Amniotic stem cell (primary cell): ENCODE results near the gene ATP5F1D.
"Not testable (repeated sequence)": the region's sequence is repeated elsewhere in the genome, so short reads cannot be mapped to it uniquely, and the experiment has no call there.

ENCODE experiments used
- DNase-seq: peaks from one replicate; lab custom pipeline; 2025; lab: John Stamatoyannopoulos, UW

ATP5F1D gene

DNA sequence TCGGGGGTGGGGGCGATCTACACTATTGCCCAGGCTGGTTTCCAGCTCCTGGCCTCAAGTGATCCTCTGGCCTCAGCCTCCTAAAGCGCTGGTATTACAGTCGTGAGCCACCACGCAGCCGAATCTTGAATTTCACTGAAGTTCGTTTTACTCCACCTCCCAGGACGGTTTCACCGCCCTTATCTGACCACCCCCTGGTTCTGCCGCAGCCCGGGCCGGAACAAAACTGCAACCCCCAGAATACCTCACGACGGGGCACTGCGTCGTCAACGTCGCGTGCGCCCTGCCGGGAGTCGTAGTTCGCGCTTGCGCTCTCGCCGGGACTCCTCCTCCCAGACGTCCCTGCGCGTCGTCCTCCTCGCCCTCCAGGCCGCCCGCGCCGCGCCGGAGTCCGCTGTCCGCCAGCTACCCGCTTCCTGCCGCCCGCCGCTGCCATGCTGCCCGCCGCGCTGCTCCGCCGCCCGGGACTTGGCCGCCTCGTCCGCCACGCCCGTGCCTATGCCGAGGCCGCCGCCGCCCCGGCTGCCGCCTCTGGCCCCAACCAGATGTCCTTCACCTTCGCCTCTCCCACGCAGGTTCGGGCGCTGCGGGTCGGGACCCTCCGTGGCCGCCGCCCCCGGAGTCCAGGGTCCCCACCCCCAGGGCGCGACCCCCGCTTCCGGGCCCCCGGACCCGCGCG lies at the start of gene ATP5F1D:
Gene ATP5F1D (plus strand): TSS at position 335 of the 679 bp plus-strand sequence. CDS start 100 bp downstream, at position 435.
- peak; percentile 83 for DNase-seq

DNA sequence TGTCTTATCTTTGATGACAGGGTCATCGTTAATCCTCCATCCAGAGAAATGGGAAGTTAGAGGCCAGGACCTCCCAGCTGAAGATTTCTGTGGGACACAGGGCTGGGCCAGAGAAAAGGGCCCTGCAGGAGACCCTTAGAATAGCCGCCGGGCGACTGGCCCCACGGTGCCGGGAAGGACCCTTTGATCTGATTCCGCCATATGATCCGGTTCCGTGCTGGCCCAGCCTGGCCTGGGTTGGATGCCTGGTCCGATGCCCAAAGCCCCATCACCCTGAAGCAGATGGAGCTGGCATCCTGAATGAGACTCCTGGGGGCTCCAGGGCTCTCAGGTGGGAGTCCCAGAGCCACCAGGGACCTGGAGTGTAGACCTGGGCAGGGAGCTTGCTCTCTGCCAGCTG lies 42.0 kb upstream of the ATP5F1D start:
- no peak for DNase-seq

DNA sequence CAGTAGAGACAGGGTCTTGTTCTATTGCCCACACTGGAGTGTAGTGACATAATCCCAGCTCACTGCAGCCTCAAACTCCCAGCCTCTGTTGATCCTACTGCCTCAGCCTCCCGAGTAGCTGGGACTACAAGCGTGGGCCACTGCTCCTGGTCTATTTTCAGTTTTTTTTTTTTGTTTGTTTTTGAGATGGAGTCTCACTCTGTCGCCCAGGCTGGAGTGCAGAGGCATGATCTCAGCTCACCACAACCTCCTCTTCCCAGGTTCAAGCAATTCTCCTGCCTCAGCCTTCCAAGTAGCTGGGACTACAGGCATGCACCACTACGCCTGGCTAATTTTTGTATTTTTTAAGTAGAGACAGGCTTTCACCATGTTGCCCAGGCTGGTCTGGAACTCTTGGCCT lies 40.9 kb upstream of the ATP5F1D start:
- not testable (repeated sequence) for DNase-seq

DNA sequence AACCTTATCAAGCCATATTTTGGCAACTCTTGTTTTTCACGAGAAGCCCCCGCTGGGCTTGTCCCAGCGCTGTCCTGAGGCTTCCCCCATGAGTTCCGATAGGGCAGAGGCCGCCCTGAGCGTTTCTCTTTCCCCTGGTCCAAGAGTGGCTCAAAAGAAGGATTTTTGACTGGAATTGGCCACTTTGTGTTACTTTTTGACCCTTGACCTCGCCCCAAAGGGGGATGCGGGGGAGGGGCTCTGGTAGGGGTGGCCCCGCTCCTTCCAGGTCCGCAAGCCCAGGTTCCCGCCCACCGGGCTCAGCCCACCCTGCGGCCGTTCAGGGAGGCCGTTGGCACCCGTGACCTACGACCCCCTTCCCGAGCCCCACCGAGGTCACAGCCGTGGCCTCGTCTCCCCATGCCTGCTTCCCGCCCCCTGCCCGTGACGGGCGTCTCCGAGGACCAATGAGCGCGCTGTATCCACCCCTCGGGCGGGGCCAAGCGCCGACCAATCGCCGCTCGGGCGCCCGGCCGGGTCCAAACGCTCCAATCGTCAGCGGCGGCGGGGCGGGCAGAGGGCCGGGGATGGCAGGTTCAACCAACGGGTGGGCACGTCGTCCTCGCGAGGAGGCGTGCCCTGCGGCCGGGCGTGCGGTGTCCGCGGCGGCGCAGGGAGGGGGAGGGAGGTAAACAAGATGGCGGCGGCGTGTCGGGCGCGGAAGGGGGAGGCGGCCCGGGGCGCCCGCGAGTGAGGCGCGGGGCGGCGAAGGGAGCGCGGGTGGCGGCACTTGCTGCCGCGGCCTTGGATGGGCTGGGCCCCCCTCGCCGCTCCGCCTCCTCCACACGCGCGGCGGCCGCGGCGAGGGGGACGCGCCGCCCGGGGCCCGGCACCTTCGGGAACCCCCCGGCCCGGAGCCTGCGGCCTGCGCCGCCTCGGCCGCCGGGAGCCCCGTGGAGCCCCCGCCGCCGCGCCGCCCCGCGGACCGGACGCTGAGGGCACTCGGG lies 36.1 kb upstream of the ATP5F1D start, which contains the start of gene STK11:
Gene STK11 (plus strand): TSS at position 665 of the 986 bp plus-strand sequence. CDS start 1,136 bp downstream, outside the sequence.
- DNase-seq: peak; percentile 91

DNA sequence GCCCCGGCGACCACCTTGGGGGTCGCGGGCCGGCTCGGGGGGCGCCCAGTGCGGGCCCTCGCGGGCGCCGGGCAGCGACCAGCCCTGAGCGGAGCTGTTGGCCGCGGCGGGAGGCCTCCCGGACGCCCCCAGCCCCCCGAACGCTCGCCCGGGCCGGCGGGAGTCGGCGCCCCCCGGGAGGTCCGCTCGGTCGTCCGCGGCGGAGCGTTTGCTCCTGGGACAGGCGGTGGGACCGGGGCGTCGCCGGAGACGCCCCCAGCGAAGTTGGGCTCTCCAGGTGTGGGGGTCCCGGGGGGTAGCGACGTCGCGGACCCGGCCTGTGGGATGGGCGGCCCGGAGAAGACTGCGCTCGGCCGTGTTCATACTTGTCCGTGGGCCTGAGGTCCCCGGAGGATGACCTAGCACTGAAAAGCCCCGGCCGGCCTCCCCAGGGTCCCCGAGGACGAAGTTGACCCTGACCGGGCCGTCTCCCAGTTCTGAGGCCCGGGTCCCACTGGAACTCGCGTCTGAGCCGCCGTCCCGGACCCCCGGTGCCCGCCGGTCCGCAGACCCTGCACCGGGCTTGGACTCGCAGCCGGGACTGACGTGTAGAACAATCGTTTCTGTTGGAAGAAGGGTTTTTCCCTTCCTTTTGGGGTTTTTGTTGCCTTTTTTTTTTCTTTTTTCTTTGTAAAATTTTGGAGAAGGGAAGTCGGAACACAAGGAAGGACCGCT lies 35.2 kb upstream of the ATP5F1D start:
- no peak for DNase-seq

DNA sequence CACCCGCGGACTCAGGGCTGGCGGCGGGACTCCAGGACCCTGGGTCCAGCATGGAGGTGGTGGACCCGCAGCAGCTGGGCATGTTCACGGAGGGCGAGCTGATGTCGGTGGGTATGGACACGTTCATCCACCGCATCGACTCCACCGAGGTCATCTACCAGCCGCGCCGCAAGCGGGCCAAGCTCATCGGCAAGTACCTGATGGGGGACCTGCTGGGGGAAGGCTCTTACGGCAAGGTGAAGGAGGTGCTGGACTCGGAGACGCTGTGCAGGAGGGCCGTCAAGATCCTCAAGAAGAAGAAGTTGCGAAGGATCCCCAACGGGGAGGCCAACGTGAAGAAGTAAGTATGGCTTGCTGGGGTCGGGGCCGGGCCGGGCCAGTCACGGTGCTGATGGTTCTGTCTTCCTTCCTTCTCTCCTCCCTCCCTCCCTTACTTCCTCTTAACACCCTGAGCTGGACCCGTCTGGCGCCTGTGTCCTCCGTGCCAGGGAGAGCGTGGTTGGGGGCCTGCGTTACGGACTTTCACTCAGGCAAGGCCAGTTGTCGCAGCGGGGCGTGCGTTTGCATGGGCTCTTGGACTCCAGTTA lies 34.6 kb upstream of the ATP5F1D start:
- DNase-seq: no peak

DNA sequence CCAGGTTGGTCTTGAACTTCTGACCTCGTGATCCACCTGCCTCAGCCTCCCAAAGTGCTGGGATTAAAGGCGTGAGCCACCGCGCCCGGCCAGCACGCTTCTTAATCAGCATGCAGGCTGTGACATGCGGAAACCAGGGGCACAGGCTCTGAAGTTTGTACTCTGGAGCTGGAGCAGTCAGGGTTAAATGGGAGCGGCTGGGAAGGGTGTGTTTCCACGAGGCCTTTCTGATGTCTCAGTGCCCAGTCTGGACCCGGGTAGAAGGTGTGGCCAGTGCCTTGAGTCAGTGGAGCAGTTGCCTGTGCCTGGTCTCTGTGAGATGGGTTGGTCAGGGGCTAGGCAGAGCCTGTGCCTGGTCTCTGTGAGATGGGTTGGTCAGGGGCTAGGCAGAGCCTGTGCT lies 32.7 kb upstream of the ATP5F1D start:
- DNase-seq: not testable (repeated sequence)

DNA sequence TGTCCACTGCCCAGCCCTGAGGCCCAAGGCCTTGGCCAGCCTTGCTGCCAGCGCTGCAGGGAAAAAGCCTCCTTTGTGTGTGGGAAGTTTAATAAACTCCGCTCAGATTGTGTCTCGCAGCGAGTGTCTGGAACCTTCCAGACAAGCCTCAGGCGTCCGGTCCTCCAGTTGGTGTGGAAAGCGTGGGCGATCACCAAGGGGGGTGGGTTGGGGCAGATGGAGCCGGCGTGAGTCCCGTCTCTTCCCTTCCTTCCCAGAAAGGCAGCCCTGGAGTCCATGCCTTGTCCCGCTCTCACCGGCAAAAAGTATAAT lies 31.4 kb upstream of the ATP5F1D start:
- no peak for DNase-seq

DNA sequence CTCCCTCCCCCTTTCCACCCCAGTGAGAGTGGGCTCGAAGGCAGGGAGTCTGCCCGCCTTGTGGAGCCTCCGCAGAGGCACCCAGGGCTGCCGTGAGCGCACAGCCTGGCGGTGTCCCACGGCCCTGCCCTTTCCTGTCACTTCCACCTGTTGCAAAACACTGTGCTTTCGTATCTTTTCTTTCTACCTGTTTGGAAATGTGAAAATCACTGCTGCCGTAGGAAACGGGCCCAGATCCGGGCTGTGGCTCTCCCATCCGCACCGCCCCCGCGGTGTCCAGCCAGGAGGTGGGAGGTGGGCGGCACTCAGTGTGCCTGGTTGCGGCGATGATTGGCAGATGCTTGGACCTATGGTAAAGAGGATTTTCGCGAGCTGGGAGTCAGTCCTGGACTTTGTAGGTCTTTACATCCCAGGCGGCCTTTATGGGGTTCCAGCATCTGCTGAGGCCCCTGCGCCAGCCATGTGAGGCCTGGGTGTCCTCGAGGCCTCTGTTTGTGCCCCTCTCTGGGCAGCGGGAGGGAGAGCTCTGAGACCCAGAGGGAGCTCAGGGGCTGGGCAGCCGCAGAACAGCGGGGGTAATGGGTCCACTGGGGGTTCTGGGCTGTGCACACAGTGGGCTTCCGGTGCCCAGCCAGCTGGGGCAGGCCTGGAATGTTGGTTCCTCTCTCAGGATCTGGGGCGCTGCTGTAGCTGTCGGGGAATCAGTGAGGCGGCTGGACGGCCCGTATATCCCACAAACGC lies 29.9 kb upstream of the ATP5F1D start:
- DNase-seq: no peak

DNA sequence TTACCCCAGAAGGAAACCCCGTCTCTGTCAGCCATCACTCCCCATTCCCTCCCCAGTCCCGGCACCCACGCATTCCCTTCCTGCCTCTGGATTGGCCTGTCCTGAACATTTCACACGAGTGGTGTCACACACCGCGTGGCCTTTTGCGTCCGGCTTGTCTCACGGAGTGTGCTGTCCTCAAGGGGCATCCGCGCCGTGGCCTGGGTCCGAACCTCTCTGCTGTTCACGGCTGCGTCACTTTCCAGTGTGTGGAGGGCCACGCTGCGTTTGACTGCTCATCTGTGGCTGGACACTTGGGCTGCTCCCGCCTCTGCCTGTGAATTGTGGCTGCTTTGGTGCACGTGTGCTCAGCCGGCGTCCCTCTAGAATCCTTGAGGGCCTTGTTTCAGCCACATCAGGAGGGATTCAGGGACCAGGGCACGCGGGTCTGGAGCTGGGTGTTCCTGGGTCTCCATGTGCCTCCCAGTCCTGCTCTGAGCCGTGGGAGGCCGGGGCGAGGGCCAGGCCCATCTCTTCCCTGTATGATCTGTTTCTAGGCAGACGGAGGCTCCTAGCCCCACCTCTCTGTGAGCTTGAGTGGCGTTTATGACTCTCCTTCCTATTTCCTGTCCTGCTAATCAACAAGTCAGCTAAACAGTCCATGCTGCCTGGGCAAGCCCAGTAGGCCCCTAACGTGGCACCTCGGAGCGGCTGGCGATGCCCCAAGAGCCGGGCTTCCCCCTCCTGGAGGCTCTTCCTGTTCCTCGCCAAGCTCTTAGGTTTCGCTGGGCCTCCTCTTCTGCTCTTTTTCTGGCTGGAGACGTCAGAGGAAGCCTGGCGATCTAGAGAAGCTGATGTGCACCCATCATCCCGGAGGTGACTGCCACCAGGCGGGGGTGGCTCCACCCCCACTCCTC lies 27.9 kb upstream of the ATP5F1D start:
- no peak for DNase-seq

DNA sequence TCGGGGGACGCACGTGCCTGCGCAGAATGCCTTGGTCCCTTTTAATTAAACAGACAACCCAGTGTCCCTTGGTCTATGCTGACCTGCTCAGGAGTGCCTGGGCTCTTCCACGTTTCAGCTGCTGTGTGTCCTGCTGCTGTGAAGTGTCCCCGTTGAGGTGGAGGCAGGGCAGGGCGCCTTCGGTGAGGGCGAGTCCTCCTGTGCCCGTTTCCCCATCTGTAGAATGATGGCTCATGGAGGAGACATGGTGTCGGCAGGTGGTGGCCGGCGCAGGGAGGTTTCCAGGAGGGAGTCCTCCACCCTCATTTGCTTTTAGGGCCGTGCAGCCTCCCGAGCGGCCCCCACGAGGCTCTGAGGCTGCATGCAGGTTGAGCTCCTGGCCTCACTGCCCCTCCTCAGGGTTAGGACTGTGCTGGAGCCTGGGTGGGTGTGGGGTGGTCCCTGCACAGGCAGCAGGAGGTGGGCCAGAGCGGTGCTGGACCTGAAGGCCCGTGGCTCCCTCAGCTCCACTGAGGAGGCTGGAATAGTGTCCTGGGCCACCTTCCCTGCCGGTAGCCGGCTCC lies 27.2 kb upstream of the ATP5F1D start:
- DNase-seq: no peak

DNA sequence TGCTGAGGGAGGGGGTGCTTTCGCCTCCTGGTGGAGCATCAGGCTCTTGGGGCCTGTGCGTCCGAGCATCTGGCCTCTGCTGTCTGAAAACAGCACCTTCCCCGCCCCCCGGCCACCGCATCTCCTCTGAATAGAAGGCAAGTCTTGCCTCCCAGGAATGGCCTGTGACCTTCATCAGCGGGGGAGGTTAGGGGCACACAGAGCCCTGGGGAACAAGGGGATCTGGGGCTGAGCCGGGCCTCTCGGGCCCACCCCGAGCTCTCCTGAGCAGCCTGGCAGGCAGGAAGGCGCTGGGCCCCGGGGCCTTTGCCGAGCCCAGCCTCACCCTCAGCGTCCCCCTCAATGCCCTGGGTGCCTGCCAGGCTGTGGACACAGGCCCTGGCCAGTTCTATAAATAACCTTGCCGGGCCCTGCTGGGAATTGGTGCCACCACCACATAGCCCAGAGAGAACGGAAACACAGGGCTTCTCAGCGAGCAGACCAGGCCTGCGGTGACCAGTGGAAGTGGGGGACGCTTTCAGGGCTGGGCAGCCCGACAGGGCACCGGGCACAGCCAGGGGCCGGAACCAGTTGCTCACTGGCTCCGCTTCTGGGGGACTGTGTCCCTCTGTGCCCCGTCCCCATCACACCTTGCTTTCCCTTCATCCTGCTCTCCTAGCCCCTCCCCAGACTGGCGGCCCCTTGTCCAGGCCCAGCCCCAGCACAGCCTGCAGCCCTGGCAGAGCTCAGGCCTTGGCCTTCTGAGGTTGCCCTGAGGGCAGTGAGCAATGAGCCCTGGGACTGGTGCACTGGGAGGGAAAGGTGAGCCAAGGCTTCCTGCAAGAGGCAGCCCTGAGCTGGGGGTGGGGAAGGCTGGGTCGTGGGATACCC lies 26.5 kb upstream of the ATP5F1D start:
- no peak for DNase-seq

DNA sequence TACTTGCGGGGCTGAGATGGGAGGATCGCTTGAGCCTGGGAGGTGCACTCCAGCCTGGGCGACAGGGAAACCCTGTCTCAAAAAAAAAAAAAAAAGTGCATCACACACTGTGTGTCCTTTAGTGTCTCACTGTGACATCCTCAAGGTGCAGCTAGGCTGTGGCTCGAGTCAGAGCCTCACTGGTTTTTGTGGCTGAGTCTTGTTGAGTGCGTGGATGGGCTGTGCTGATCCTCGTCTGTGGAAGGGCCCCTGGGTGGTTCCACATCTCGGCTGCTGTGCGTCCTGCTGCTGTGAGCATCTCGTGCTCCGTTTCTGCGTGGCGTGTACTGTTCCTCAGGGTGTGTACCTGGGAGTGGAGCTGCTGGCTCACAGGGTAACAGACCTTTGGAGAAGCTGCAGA lies 24.8 kb upstream of the ATP5F1D start:
- DNase-seq: no peak

DNA sequence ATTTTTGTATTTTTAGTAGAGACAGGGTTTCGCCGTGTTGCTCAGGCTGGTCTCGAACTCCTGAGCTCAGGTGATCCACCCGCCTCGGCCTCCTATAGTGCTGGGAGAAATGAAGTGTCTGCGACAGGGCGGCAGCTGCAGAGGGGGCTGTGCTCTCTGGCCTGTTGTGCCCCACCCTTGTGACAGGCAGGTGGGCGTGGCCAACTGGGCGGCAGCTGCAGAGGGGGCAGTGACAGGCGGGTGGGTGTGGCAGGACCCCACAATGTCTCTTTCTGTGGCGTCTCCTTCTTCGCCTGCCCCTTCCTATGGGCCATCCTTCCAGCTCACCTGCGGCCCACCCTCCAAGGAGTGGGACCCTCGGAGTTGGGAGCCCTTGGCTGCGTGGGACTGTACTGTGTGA lies 24.2 kb upstream of the ATP5F1D start:
- no peak for DNase-seq

DNA sequence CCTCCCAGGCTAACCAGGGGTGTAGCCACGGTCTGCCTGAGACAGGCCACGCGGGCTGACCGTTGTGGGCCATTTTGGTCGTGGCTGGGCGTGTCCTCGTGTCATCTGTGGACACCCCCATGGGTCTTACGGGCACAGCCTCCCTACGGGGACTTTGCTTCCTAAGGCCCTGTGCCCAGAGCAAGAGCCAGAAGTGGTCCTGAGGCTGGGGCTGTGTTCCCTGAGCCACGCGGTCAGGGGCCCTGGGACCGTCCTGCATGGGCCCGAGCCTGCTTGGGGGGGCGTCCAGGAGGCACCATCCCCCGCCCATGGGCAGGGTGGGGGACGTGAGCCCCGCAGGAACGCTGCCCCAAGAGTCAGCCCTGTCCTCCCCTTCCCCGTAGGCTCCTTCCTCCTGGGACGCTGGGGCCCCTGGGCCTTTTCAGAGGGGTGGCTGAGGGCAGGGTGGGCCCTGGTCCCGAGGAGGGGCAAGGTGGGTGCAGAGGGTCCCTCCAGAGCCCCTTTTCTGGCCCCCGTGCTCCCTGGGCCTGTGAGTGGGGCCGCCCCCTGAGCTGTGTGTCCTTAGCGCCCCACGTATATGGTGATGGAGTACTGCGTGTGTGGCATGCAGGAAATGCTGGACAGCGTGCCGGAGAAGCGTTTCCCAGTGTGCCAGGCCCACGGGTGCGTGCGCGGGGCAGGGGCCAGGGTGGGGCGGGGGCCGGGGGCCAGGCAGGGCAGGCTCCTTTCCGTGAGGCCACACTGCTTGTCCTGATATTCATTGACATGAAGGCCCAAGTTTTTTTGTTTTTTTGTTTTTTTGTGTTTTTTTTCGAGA lies 22.6 kb upstream of the ATP5F1D start:
- no peak for DNase-seq

DNA sequence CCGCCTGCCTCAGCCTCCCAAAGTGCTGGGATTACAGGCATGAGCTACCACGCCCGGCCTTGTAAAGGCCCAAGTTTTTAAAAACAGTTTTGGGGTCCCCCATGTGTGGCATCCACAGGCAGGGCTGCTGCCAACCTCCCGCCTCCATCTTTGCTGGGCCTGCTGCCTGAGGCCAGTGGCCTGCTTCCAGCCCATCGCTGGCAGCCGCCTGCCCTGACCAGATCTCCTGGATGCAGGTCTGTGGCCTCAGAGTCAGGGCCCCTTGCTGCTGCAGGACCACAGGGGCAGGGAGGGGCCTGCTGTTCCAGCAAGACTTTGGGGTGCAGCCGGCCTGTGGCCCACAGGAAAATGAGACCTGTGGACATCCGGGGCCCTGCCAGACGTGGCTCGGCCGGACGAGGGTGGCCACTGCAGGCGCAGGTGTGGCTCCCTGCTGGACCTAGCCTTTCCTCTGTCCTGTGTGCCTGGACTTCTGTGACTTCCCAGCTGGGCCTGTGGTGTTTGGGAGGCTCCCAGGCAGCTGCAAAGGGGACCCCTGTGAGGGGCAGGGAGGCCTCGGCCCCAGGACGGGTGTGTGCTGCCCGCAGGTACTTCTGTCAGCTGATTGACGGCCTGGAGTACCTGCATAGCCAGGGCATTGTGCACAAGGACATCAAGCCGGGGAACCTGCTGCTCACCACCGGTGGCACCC lies 21.6 kb upstream of the ATP5F1D start:
- DNase-seq: no peak

DNA sequence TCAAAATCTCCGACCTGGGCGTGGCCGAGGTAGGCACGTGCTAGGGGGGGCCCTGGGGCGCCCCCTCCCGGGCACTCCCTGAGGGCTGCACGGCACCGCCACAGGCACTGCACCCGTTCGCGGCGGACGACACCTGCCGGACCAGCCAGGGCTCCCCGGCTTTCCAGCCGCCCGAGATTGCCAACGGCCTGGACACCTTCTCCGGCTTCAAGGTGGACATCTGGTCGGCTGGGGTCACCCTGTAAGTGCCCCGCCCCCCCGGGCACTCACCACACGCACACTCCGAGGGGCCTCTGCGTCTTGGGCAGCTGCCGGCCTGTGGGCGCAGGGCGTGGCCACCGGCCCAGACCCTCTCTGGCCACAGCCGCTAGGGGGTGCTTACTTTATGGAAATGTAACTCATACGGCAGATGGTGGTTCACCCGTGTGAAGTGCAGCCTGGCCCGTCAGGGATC lies 21.0 kb upstream of the ATP5F1D start:
- DNase-seq: no peak
